HEK293 (cell line): ENCODE measurements around the gene INO80C.

ENCODE experiments used
- CTCF ChIP-seq: fragments of 450-650 bp; formaldehyde crosslinking; IDR thresholded peaks from 2 replicates; pipeline ENCODE4 v1.5.1; 2016; ENCODE audit warnings: missing biosample characterization, missing genetic modification characterization
- MEIS1 ChIP-seq: sonication (generic); formaldehyde crosslinking; IDR thresholded peaks from 2 replicates; pipeline ENCODE4 v1.8.1; 2022; ENCODE audit warnings: missing genetic modification reagents, mild to moderate bottlenecking, borderline replicate concordance
- RBAK ChIP-seq: fragments of 450-650 bp; formaldehyde crosslinking; IDR thresholded peaks from 2 replicates; pipeline ENCODE4 v1.5.1; 2016; ENCODE audit warnings: missing biosample characterization, missing genetic modification characterization
- ZNF174 ChIP-seq: fragments of 450-650 bp; formaldehyde crosslinking; IDR thresholded peaks from 2 replicates; pipeline ENCODE4 v1.5.0; 2017; ENCODE audit warnings: missing biosample characterization, mild to moderate bottlenecking, missing genetic modification characterization
- ZNF513 ChIP-seq: fragments of 450-650 bp; IDR thresholded peaks from 2 replicates; pipeline ENCODE4 v1.5.1; 2018; ENCODE audit warnings: missing biosample characterization, missing genetic modification characterization
- ZNF660 ChIP-seq: fragments of 450-650 bp; IDR thresholded peaks from 2 replicates; pipeline ENCODE4 v1.5.1; 2018; ENCODE audit warnings: missing biosample characterization, mild to moderate bottlenecking, missing genetic modification characterization
- ZNF830 ChIP-seq: fragments of 450-650 bp; IDR thresholded peaks from 2 replicates; pipeline ENCODE4 v1.5.0; 2018; ENCODE audit warnings: missing biosample characterization, missing genetic modification characterization, low read depth, mild to moderate bottlenecking, moderate library complexity
- ZSCAN5A ChIP-seq: fragments of 450-650 bp; formaldehyde crosslinking; IDR thresholded peaks from 2 replicates; pipeline ENCODE4 v1.5.1; 2016; ENCODE audit warnings: missing biosample characterization, missing genetic modification characterization

GRCh38 chr18:35469725-35470124, 28.0 kb downstream of the INO80C start:
- TF ChIP-seq ZNF660 (tag by site-specific recombination) (no peak), CTCF (tag by site-specific recombination) (no peak), ZNF513 (tag by site-specific recombination) (no peak), ZNF830 (tag by site-specific recombination) (no peak), ZNF174 (tag by site-specific recombination) (no peak), RBAK (tag by site-specific recombination) (no peak), ZSCAN5A (tag by site-specific recombination) (no peak), MEIS1 (CRISPR knock-in tag) (no peak)
